Measurements from ENCODE around the gene AOPEP.

DNA sequence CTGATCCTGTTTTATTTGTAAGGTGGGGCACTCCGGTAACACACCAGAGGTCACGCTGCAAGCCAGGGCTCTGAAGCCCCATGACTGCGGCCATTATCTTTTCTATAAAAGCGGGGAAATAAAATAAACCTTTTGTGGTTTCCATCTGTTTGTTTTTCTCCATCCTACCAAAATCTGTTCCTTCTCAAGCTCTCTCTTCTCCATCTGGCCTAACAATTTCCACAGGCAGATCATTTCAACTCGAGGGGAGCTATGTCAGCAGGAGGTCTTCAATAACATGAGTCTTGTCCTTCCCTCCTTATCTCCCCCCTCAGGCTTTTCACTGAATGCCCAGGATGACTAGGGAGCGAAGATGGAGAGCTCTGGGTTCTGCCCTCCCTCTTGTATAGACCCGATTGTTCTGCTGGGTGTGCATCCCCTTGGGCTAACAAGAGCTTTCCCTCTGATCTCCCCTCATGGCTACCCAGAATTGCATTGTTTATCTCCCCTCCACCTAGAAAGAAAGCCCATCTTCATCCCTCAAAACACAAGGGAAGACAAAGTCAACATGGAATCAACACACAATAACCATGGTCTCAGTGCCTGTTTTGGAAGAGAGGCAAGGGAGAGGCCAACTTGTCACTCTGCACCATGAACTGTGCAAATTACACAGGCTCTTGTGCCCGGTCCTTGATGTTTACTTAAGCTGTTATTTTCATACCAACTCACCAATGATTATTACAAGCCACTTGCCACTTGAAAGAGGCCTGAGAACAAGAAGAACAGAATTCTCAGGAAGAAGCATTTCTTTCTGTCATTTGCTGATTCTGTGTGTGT is 403.2 kb downstream of the AOPEP start:
- TF ChIP-seq, protein P1, sequence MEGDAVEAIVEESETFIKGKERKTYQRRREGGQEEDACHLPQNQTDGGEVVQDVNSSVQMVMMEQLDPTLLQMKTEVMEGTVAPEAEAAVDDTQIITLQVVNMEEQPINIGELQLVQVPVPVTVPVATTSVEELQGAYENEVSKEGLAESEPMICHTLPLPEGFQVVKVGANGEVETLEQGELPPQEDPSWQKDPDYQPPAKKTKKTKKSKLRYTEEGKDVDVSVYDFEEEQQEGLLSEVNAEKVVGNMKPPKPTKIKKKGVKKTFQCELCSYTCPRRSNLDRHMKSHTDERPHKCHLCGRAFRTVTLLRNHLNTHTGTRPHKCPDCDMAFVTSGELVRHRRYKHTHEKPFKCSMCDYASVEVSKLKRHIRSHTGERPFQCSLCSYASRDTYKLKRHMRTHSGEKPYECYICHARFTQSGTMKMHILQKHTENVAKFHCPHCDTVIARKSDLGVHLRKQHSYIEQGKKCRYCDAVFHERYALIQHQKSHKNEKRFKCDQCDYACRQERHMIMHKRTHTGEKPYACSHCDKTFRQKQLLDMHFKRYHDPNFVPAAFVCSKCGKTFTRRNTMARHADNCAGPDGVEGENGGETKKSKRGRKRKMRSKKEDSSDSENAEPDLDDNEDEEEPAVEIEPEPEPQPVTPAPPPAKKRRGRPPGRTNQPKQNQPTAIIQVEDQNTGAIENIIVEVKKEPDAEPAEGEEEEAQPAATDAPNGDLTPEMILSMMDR (IDR thresholded peaks at IDR 0.05), result no peak
- TF ChIP-seq POLR2AphosphoS5 (IDR thresholded peaks at IDR 0.05), result no peak

Measured in suprapubic skin (tissue), 3 donors.